HS-27A (cell line): Measurements from ENCODE around the gene PLPP7.
A peak's percentile ranks its signal among the peaks of the same experiment; 100 is the strongest.
"Not testable (repeated sequence)": the region's sequence is repeated elsewhere in the genome, so short reads cannot be mapped to it uniquely, and the experiment has no call there.

Experiments used
- DNase-seq: peaks from one replicate; pipeline ENCODE4 v3.0.0-alpha.2; 2012; ENCODE audit warnings: low read depth, missing footprints

PLPP7 gene

DNA sequence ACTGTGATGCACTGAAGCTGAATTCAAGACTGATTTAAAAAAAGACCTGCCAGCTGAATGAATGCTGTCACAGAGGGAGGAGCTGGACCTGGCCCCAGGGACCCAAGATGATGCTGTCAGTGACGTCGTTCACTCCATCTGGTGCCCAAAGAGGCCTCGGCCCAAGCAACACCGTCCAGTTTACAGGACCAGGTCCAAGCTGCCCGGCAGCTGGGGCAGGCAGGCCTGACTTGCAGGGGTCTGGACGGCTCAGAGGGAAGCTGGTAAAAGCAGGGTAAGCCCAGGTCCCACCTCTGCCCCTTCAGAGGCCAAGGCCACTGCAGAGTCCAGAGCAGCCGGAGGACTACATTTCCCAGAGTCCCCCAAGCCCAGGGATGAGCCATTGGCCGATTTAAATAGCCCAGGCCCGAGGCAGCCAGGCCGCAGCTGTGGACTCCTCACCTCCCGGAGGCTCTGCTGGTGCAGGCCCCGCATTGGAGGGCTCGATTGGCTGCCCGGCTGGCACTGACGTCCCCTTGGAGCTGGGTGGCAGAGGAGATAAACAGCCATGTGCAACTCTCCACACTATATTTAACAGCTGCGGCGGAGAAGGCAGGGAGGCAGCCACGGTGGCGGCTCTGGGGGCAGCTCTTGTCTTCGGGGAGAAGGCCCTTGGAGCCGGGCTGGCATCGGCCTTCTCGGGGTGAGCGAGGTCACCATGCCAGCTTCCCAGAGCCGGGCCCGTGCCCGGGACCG is at the start of gene PLPP7:
TSS of gene PLPP7 (plus strand) at position 423 of the 735 bp plus-strand sequence. CDS start at position 698, 275 bp downstream.
- peak; percentile 29 for DNase-seq

DNA sequence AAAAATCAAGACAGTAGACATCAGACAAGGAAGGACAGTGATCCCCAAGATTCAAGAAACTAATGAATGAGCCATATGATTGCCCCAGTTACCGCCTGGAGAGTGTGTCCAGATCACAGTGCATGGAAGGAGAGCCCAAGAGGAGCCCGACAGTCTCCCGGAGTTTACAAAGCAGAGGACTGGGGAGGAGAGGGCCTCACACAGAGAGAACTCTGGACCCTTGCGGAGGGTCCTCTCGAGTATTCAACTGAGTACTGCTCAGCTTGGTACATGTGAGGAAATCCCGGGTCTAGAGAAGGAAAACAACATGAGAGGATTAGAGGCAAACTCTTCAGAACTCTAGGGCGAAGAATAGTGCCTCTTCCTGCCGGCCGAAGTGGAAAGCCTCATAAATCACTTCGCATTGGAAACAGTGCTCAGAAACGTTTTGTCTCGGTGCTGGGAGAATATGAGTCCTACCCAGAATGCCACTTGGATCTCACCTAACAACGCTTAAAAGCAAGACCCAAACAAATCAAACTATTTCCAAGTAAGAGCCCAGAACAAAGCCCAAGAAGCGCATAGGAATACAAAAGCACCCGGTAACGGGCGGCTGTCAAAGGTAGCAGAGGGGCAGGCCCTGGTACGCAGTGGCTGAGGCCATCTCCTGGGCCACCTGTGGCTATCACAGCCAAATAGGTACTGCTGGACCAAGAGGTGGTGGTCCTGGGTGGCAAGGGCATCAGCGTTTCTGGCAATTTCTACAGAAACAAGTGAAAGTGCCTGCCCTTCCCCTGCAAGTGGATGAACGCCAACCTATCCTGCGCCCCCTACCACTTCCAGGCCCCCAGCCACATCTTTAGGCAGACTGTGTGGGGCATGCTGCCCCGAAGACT is 49.2 kb upstream of the PLPP7 start:
- DNase-seq: no peak

DNA sequence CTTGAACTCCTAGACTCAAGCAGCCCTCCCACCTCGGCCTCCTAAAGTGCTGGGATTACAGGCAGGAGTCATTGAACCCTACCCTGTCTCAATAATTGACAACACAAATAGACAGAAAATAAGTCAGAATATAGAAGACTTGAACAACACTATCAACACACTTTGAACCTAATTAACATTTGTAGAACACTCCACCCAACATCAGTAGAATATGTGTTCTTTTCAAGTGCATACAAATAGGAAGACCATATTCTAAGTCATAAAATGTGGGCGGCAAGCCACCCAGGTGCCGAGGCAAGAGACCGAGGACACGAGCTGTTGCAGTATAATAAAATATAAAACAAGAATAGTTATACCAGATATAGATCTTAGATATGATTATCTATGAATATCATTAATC is 45.2 kb upstream of the PLPP7 start:
- not testable (repeated sequence) for DNase-seq

DNA sequence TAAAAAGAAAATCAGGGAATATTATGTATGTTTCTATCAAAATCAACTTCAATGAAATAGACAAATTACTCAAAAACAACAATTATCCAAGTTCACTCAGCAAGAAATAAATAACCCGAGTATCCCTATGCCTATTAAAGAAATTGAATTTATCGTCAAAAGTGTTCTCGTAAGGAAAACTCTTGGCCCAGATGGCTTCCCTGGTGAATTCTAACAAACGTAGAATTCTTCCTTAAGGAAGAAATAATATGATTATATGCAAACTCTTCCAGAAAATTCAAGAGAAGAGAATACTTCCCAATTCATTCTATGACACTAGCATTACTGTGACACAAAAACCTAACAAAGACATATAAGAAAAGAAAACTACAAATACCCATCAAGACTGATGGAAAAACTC is 42.9 kb upstream of the PLPP7 start:
- no peak for DNase-seq

DNA sequence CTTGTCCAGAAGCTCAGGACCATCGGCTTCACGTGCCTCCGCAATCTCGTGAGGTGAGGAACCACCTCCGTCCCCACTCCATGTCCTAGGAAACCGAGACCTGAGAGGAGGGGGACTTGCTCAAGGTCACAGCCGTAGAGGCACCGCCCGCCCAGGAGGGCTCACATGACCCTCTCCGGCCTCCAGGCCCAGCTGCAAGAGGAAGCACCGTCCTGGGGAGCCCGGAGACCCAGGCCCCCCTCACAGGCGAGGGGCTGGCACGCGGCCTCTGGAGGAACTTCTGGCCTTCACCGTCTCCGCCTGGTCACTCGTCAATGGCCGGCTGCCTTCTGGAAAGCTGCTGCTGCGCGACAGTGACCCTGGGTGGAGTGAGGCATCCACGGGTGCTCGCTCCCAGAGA is 37.4 kb upstream of the PLPP7 start:
- DNase-seq: no peak

DNA sequence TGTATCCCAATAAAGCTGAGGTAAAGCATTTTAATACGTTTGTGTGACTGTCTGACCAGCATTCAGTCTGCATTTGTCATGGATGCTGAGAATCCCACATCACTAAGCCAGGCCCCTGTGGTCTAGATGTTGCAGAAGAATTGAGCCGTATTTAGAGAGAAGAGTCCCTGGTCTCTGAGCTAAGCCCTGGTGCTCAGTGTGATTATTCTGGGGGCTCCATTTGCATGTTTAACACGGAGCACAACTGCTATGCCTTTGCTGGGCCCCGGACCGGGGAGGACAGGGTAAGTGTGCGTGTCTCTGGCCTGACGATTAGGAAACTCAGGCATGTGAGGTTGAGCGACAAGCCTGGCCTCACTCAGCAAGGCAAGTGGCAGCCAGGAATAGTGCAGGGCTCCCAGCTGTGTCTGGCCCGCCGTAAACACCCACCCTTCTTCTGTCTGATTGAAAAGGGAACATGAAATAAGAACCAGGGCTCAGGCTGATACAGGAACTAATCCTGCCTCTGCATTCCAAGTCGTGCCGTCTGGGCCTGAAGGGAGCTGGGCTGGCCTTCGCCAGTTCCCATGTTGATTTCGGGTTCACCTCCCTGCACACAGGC is 35.5 kb upstream of the PLPP7 start:
- no peak for DNase-seq

DNA sequence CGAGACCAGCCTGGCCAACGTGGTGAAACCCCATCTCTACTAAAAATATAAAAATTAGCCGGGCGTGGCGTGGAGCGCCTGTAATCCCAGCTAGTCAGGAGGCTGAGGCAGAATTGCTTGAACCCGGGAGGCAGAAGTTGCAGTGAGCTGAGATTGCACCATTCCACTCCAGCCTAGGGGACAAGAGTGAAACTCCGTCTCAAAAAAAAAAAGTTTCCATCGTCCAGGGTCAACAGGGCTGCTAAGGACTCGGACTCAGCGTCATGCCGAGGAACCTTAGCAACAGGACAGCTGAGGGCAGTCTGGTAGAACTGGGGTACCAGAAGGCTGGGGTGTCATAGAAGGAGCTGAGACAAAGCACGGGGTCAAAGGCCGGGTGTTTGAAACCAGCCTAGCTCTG is 34.9 kb upstream of the PLPP7 start:
- DNase-seq: no peak

DNA sequence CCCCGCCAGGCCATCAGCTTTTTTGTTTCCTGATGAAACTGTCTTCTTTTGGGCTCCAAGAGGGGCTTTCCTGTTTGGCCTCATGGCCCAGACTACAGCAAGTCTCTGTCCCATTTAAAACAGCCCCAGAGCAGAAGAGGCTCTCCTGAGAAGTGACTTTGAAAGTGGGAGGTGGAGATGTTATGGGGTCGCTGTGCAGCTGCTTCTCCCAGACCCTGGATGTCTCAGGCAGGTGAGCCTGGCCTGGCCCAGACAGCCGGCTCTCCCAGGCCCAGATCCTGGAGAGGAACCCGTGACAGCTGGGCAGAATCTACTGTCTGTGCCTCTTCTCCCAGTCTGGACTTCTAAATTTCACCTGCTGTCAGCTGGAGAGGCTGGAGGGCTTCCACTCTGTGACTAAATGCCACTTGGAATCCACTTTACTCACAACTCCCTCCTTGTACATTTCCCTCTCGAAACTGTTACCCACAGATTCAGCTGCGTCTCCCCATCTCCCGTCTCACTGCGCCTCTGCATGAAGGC is 33.8 kb upstream of the PLPP7 start:
- DNase-seq: no peak

DNA sequence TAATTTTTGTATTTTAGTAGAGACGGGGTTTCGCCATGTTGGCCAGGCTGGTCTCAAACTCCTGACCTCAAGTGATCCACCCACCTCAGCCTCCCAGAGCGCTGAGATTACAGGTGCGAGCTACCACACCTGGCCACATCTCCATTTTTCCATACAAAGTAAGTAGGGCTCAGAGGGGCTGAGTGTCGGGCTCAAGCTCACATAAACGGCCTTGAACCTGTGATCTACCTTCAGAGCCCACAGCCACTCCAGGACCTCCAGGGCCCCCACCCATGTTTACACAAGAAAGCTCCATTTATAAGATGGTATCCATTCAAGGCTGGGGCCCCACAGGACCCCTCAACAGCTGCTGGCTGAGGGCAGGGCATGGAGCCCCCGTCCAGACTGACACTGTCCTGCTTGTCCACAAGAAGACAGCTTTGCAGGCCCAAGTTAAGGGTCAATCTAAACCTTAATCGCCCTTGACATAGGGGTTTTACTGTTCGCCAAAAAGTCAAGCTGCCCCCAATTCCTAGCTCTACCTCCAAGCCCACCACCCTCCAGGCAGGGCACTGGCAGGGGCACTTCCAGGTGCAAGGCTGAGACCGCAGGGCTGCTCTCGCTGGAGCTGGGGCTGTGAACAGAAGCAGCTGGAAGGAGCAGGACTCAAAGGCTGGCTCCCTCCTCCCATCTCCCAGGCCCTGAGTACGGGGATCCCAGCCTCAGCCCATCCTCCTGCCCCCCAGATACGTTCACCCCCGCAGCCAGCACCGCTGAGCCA is 32.1 kb upstream of the PLPP7 start:
- no peak for DNase-seq

DNA sequence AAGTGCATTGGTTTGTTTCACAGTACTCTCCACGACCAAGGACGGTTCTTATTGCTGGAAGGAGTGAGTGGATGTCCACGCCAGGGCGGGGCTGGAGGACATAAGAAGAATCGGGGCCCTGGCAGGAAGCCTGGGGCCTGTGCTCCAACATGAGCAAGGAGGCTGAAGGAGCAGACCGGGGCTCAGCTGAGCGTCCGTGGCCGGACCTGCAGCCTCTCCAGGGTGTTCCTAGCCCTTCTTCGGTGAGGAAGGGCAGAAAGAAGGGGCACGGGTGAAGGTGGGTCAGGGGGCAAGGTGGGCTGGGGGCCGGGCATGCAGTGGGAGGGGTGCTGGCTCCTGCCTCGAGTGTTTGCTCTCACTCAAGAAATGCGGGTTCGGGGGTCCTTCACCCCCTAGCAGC is 31.3 kb upstream of the PLPP7 start:
- DNase-seq: no peak

DNA sequence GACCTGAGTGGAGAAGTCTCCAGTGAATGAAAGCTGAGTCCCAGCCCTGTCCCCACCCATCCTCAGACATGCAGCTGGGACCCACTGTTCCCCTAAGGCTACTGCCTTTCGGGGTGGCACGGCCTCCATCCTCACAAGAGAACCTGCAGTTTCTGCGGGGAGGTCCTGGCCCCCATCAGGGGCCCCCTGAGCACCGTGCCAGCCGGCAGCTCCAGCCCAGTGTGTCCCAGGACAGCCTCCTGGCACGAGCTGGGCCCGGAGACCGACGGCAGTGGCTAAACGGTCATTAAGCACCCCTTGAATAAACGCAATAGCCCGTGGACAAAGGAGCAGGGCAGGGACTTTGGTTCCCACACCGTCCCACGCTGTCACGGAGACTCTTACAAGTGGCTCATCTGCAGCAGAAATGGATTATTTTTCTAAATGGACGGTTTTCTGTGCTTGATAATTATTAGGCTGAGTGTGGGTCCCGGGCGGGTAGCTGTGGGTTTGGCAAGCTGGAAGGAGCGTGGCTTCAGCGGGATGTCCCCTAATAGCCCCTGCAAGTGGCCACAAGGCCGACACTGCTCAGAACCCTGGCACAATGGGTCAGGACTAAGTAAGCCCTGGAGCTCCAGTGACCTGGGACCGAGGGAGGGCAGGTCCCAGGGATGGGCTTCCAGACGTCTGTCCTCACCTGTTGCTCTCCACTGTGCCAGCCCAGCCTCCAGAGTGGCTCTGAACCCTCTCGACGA is 30.7 kb upstream of the PLPP7 start:
- no peak for DNase-seq

DNA sequence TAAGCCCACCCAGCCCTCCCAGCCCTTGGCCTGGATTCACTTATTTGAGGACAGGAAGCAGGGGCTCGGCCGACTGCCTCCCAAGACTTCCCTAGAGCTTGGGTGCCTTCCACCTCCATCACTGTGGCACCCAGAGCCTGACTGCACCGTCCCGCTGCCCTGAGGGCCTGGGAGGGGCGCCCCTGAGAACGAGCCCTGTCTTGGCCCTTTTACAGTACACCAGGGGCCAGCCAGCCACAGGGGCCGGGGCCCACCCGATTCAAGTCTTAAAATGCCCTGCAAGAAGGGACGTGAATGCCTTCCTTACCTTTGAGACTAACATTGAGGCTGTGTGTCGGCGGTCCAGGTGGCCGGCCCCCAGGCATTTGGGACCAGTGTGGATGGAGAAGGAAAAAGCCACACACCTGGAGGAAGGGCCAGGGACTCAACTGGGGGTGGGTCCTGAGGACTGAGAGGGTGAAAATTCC is 30.1 kb upstream of the PLPP7 start:
- no peak for DNase-seq

DNA sequence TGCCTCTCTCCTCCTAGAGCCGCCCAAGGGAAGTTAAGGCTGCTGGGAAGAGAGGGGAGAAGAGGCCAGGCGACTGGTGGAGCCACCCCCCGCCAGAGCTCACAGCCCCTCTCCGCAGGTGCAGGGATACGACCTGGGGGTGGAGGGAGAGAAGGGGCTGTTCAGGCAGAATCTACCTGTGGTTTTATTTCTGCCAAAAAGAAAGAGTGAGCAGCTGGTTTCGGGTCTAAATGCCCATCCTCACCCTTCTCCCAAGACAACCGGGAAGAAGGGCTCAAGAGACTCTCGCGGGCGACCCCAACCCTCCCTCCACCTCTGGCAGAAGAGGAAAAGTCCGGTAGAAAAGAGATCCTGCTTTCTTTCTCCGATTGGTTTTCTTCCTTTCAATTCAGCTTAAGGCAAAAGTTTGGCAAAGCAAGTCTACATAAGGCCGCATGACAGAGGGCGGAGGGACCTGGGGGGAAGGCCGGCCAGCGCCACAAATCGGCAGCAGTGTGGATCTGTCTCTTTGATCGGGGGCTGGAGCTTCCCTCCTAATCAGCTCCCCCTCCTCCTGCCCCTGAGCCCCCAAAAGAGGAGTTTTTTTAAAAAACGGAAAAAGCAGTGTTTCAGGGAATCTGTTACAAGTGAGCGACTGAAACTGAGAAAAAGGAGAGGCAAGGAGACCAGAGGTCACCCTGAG is 29.5 kb upstream of the PLPP7 start:
- no peak for DNase-seq

DNA sequence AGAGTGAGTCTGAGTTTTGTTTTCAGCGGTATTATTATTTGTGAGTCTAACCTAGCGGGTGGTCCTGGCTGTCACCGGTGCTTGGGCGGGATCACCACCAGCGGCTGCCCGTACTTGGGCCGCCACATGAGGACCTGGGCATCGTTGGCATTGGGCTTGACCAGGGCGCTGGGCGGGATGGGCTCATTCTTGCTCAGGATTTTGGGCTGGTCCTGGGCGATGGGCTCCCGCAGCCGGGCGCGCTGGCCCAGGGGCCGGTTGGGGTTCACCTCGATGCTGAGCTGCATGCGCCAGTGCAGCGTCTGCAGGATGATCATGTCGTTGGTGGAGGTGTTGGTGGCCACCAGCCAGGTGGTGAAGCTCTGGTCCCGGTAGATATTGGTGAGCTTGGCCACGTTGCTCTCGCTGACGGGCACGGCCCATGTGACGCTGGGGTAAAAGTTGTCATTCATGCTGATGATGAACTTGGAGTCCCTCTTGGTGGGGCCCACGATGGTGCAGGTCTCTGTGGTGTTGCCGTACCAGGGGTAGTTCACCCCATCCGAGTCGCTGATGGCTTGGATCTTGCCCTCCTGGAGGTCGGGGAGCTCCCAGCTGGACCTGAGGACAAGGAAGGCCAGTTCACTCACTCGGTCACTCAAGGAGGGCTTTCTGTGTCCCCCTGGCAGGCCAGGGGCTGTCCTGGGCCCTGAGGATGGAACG is 28.6 kb upstream of the PLPP7 start:
- no peak for DNase-seq

DNA sequence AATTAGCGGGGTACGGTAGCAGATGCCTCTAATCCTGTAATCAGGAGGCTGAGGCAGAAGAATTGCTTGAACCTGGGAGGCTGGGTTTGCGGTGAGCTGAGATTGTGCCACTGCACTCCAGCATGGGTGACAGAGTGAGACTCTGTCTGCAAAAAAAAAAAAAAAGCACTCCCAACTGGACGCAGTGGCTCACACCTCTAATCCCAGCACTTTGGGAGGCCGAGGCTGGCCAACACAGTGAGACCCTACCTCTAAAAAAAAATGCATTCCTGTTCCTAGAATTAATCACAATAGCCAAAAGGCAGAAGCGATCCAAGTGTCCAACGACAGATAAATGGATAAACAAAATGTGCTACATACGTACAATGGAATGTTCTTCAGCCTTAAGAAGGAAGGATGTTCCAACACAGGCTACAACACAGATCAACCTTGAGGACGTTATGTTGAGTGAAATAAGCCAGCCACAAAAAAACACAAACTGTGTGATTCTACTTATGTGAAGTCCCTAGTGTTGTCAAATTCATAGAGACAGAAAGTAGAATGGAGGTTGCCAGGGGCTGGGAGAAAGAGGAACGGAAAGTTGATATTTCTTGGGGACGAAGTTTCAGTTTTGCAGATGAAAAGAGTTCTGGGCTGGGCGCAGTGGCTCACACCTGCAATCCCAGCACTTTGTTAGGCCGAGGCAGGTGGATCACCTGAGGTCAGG is 27.0 kb upstream of the PLPP7 start:
- no peak for DNase-seq

DNA sequence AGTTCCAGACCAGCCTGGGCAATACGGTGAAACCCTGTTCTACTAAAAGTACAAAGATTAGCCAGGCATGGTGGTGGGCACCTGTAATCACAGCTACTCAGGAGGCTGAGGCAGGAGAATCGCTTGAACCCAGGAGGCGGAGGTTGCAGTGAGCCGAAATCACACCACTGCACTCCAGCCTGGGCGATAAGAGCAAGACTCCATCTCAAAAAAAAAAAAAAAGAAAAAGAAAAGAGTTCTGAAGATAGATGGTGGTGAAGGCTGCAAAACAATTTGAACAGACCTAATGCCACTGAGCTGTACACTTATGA is 26.5 kb upstream of the PLPP7 start:
- not testable (repeated sequence) for DNase-seq

DNA sequence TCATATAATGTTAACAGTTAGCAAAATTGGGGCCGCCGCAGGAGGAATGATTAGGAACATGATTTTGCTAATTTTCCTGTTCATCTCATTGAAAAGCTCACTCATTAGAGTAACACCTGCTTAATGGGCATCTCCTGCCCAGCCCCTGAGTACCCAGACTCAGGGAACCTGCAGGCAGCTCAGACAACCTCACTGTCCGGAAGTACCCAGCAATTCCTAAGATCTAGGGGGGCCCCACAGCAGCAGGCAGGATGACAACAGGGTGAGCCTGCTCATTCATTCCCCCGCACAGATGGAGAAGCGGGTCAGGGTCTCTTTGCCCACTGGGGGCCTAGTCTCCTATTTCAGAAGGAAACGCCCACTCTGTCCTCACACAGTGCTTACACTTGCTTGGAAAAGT is 25.8 kb upstream of the PLPP7 start:
- no peak for DNase-seq

DNA sequence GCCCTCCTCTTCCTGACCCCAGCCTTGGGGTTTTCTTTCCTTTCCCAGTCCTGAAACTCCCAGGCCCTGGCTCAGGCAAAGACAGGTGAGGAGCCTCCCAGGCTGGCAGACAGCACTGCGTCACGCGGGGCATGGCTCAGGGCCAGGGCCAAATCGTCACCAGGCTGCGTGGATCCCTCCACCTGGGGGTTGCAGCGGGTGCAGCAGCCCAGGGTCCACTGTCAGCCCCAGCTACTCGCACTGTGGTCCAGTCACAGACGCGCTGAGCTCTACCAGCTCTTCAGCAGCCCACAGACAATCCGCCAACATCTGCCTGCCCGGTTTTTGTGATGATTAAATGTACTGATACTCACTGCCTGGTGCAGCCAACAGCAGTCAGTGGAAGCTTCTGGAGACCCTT is 25.3 kb upstream of the PLPP7 start:
- no peak for DNase-seq
